ENCODE results near the gene RGS11. TPM values are rescaled to one million over a fixed set of nuclear protein-coding genes. Genes with fewer than 3 reads are reported as not detected.

The RGS11 gene
- total RNA-seq, 3 donors from 2014 or later (not counting 1 experiment from before 2014, with no cell fraction given) = 0.25 TPM; not detected in 2

- Mint-ChIP-seq H3K36me3 (no peaks in the 10 kb centered on the region), H3K4me3 (peak overlapping the region; percentile 74), H3K27ac (peak overlapping the region; percentile 56 to 76), H3K4me1 (peaks cover 63 to 76% of the 10 kb centered on the region in 2 donors), H3K9me3 (no peaks in the 10 kb centered on the region), H3K27me3 (ENCODE audit: low read depth in 2 of 2) (no peaks in the 10 kb centered on the region)
- Histone ChIP-seq H3K27ac (ENCODE audit: low read length) (no peak overlapping the region), H3K9me3 (ENCODE audit: control insufficient read depth, insufficient read depth, low read length) (no peaks in the 10 kb centered on the region), H3K36me3 (ENCODE audit: control insufficient read depth, insufficient read depth, low read length) (peaks cover 36% of the 10 kb centered on the region), H3K4me3 (ENCODE audit: low read length) (no peak overlapping the region), H3K27me3 (ENCODE audit: control insufficient read depth, insufficient read depth, low read length) (no peaks in the 10 kb centered on the region), H3K4me1 (ENCODE audit: control insufficient read depth, insufficient read depth, low read length) (peaks cover 78% of the 10 kb centered on the region)
- WGBS (ENCODE audit: insufficient coverage) = 61% methylated on average over 5 of the region's 5 CpGs
- intact Hi-C loops (cut with micrococcal nuclease) = no loop called here
- TF ChIP-seq CTCF (IDR thresholded peaks at IDR 0.05) = no peak
- DNase-seq (no peak), ATAC-seq (no peak)
These were observed 41.8 kb upstream of the RGS11 start for GRCh38 chr16:317583-317982.

- Histone ChIP-seq H3K9me3 (ENCODE audit: control insufficient read depth, insufficient read depth, low read length) (no peaks in the 10 kb centered on the region), H3K36me3 (ENCODE audit: control insufficient read depth, insufficient read depth, low read length) (peaks cover 42% of the 10 kb centered on the region), H3K4me1 (ENCODE audit: control insufficient read depth, insufficient read depth, low read length) (peaks cover 72% of the 10 kb centered on the region), H3K27ac (ENCODE audit: low read length) (no peak overlapping the region), H3K27me3 (ENCODE audit: control insufficient read depth, insufficient read depth, low read length) (no peaks in the 10 kb centered on the region), H3K4me3 (ENCODE audit: low read length) (no peak overlapping the region)
- no peak for TF ChIP-seq CTCF (IDR thresholded peaks at IDR 0.05)
- Mint-ChIP-seq H3K36me3 (no peaks in the 10 kb centered on the region), H3K27ac (peak overlapping the region; percentile 56 to 76), H3K9me3 (no peaks in the 10 kb centered on the region), H3K4me1 (peaks cover 57 to 69% of the 10 kb centered on the region in 2 donors), H3K27me3 (ENCODE audit: low read depth in 2 of 2) (no peaks in the 10 kb centered on the region), H3K4me3 (peak overlapping the region; percentile 65)
- DNase-seq = no peak
- ATAC-seq = no peak
- intact Hi-C loops (cut with micrococcal nuclease) = no loop called here
- 90% methylated on average over 17 of the region's 19 CpGs for WGBS (ENCODE audit: insufficient coverage)
These were observed 41.2 kb upstream of the RGS11 start for GRCh38 chr16:316741-317464.

- peak overlapping the region; percentile 42 for H3K4me3 Mint-ChIP-seq
- DNase-seq = no peak
- peaks cover 43 to 57% of the 10 kb centered on the region in 2 donors for H3K4me1 Mint-ChIP-seq
- peak in 1 of 3 donors; percentile 12 for ATAC-seq
- H3K27ac Mint-ChIP-seq = peak overlapping the region; percentile 47 to 68
- H3K9me3 ChIP-seq (ENCODE audit: control insufficient read depth, insufficient read depth, low read length) = no peaks in the 10 kb centered on the region
- WGBS (ENCODE audit: insufficient coverage) = 85% methylated on average over 12 of the region's 14 CpGs
- intact Hi-C loops (cut with micrococcal nuclease) = no loop called here
- H3K9me3 Mint-ChIP-seq = no peaks in the 10 kb centered on the region
- no peak overlapping the region for H3K4me3 ChIP-seq (ENCODE audit: low read length)
- H3K27me3 Mint-ChIP-seq (ENCODE audit: low read depth in 2 of 2) = no peaks in the 10 kb centered on the region
- peaks cover 40% of the 10 kb centered on the region for H3K36me3 ChIP-seq (ENCODE audit: control insufficient read depth, insufficient read depth, low read length)
- no peak overlapping the region for H3K27ac ChIP-seq (ENCODE audit: low read length)
- TF ChIP-seq CTCF (IDR thresholded peaks at IDR 0.05) = no peak
- peaks cover 58% of the 10 kb centered on the region for H3K4me1 ChIP-seq (ENCODE audit: control insufficient read depth, insufficient read depth, low read length)
- H3K36me3 Mint-ChIP-seq = no peaks in the 10 kb centered on the region
- no peaks in the 10 kb centered on the region for H3K27me3 ChIP-seq (ENCODE audit: control insufficient read depth, insufficient read depth, low read length)
These were observed 39.1 kb upstream of the RGS11 start for GRCh38 chr16:314795-315299.
